Activated CD8-positive, alpha-beta memory T cell treated with anti-CD3 and anti-CD28 coated beads, Interleukin-2, amount 10 ng/mL, durations not matched to agents 7 days and 5 days (primary cell): Measurements from ENCODE around the gene DBT. TPM values are rescaled to one million over a fixed set of nuclear protein-coding genes. Genes with fewer than 3 reads are reported as not detected.
"Not testable (repeated sequence)": the region's sequence is repeated elsewhere in the genome, so short reads cannot be mapped to it uniquely, and the experiment has no call there.

Source experiments
- ATAC-seq: fragments of 150-1000 bp; cut with Tn5 transposase; one replicate; pipeline ENCODE4 v1.10.0; 2021; ENCODE audit warnings: moderate library complexity
- CTCF ChIA-PET: fragments of 350-600 bp; sonication (Branson Sonifier 250); formaldehyde crosslinking; loops from one replicate; lab custom pipeline; 2021; ENCODE audit warnings: antibody characterized with exemption; lab: Charles Lee
- DNase-seq: peaks from one replicate; pipeline ENCODE4 v3.0.0-alpha.2; 2020
- H3K27ac Mint-ChIP-seq: one replicate; pipeline ENCODE4 v1.8.0; 2021; ENCODE audit warnings: mild to moderate bottlenecking, mixed read lengths
- H3K27me3 Mint-ChIP-seq: one replicate; pipeline ENCODE4 v1.8.0; 2021; ENCODE audit warnings: mixed read lengths
- H3K36me3 Mint-ChIP-seq: one replicate; pipeline ENCODE4 v1.8.0; 2021; ENCODE audit warnings: mild to moderate bottlenecking, mixed read lengths
- H3K4me1 Mint-ChIP-seq: one replicate; pipeline ENCODE4 v1.8.0; 2021; ENCODE audit warnings: mixed read lengths
- H3K4me3 Mint-ChIP-seq: one replicate; pipeline ENCODE4 v1.8.0; 2021; ENCODE audit warnings: mild to moderate bottlenecking, moderate library complexity, mixed read lengths
- H3K9me3 Mint-ChIP-seq: one replicate; pipeline ENCODE4 v1.8.0; 2022; ENCODE audit warnings: low read depth, mixed read lengths
- total RNA-seq, 2 experiments: library from RNA; stranded (reverse); gene quantifications; one replicate each; pipeline ENCODE4 v1.2.3, GENCODE V29; 2021

DBT gene
- total RNA-seq, result 10 to 100 TPM; 11.2 to 13.2 TPM

DNA sequence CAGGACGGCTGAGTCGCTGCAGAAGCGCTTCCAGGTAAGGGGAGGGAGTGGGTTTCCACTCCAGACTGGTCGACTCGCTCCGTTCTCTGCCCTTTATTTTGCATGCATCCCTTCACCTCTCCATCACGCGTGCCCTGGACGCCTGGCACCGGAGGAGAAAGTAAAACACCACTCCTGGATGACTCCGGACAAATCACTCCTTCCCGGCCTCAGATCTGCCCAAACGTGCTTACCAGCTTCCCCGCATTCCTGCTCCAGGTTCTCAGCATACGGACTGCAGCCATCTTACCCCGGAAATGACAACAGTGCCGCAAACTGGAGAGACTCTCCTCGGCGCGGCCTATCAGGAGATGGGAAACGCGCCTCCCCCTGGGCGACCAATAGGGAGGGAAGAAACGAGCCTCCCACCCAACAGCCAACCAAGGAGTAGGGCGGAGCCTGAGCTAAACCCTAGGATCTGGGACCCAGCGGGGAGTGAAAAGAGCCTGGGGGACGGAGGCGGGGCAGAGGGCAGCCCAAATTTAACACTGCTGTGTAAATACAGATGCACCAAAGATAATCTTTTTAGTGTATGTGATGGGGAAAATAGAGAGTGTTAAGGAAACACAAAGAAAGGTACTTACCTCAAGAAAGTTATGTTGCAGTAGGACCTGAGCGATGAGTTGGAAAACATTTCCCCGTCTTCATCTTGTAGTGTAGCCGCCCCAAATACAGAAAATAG is at the start of gene DBT:
TSS of gene DBT (minus strand) at position 298 of the 721 bp plus-strand sequence. CDS start at position 284, 14 bp downstream.
- no peaks in the 10 kb centered on the region for H3K9me3 Mint-ChIP-seq
- peak; percentile 100 for ATAC-seq
- H3K27me3 Mint-ChIP-seq, result no peaks in the 10 kb centered on the region
- peak; percentile 97 for DNase-seq
- CTCF ChIA-PET, result interaction anchor here (1.0 to 4.4 kb wide), 6 partner anchors 16 to 210 kb away, joined by 3 to 21 read pairs (median 3); partner anchors contain the start of gene RTCA
- H3K27ac Mint-ChIP-seq, result peak within 1 kb of the TSS; percentile 17
- H3K4me3 Mint-ChIP-seq, result no peak within 1 kb of the TSS
- peaks cover 2% of the 10 kb centered on the region for H3K36me3 Mint-ChIP-seq
- H3K4me1 Mint-ChIP-seq, result peaks cover 13% of the 10 kb centered on the region

DNA sequence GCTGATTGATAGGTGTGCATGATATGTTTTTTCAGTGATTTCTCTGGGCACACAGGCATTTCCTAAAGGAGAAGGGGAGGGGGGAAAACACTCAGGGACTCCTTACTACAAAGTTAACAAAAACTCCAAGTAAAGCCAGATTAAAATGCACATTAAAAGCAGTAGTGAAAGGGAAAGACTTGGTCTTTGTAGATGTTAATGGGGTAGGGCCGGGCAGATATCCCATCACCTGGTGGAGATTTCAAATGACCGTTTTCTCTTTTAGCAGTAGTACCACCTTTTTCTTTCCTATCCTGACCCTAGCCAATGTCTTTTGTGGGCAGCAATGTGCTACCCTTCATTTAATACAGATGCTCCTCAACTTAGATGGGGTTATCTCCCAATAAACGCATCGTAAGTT is 48.9 kb upstream of the DBT start:
- Mint-ChIP-seq H3K4me1 (peaks cover 23% of the 10 kb centered on the region), H3K36me3 (peaks cover 13% of the 10 kb centered on the region), H3K9me3 (no peaks in the 10 kb centered on the region), H3K27ac (no peak overlapping the region), H3K4me3 (no peak overlapping the region), H3K27me3 (no peaks in the 10 kb centered on the region)
- CTCF ChIA-PET, result interaction anchor here (0.6 kb wide), 1 partner anchor 33 kb away, joined by 3 read pairs; no protein-coding TSS in a partner anchor
- no peak for ATAC-seq
- no peak for DNase-seq

DNA sequence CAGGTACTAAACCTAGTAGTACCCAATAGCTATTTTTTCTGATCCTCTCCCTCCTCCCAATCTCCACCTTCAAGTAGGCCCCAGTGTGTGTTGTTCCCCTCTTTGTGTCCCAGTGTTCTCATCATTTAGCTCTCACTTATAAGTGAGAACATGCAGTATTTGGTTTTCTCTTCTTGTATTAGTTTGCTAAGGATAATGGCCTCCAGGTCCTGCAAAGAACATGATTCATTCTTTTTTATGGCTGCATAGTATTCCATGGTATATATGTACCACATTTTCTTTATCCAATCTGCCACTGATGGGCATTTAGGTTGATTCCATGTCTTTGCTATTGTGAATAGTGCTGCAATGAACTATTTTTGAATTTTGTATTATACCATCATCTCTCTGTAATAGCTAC is 47.4 kb upstream of the DBT start:
- CTCF ChIA-PET, DNase-seq, H3K9me3 Mint-ChIP-seq, H3K4me3 Mint-ChIP-seq, H3K27ac Mint-ChIP-seq, H3K27me3 Mint-ChIP-seq, ATAC-seq: not testable (repeated sequence)
- Mint-ChIP-seq H3K36me3 (peaks cover 25% of the 10 kb centered on the region), H3K4me1 (peaks cover 29% of the 10 kb centered on the region)

DNA sequence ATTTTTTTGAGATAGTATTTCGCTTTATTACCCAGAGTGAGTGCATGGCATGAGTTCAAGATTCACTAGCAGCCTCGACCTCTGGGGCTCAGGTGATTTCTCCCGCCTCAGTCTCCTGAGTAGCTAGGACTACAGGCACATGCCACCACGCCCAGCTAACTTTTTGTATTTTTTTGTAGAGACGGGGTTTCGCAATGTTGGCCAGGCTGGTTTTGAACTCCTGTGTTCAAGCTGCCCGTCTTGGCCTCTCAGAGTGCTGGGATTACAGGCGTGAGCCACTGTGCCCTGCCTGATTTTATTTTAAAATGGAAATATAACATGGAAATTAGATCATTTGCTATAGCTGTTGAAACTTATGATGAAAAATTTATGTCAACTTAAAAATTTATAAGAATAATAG is 46.5 kb upstream of the DBT start:
- H3K27me3 Mint-ChIP-seq, result no peaks in the 10 kb centered on the region
- no peak overlapping the region for H3K27ac Mint-ChIP-seq
- CTCF ChIA-PET, result no interaction called here
- H3K4me1 Mint-ChIP-seq, result peaks cover 29% of the 10 kb centered on the region
- DNase-seq, result no peak
- H3K9me3 Mint-ChIP-seq, result no peaks in the 10 kb centered on the region
- ATAC-seq, result no peak
- H3K4me3 Mint-ChIP-seq, result no peak overlapping the region
- H3K36me3 Mint-ChIP-seq, result peaks cover 28% of the 10 kb centered on the region

DNA sequence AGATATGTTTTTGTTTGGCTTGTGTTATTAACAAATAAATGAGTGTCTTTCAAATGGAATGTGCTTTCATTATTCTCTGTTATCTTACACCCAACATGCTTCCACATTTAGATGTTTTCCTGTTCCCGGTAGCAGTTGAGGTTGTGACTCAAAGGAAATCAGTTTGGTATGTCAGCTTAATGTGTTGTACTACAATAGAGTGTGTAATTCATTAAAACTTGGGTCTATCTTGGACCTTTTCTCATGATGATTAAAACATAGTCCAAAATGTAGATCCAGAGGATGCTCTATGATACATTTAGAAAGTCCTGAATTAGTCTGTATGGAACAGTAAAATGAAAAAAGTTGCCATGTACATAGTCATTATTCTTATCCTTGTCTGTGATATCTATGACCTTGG is 43.1 kb upstream of the DBT start:
- no peak for ATAC-seq
- H3K4me3 Mint-ChIP-seq, result no peak overlapping the region

DNA sequence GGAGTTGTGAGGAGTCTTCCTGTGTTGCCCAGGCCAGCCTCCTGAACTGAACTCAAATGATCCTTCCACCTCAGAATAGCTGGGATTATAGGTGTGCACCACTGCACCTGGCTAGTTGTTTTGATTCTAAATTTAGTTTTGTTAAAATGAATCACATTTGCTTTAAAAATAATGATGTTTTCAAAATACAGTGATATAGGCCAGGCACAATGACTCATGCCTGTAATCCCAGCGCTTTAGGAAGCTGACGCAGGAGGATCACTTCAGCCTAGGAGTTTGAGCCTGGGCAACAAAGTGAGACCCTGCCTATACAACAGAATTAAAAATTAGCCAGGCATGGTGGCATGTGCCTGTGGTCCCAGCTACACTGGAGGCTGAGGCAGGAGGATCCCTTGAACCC is 40.7 kb upstream of the DBT start:
- Mint-ChIP-seq H3K4me1 (peaks cover 7% of the 10 kb centered on the region), H3K36me3 (peaks cover 42% of the 10 kb centered on the region), H3K4me3 (no peak overlapping the region), H3K27ac (no peak overlapping the region), H3K9me3 (no peaks in the 10 kb centered on the region), H3K27me3 (no peaks in the 10 kb centered on the region)
- no peak for DNase-seq
- CTCF ChIA-PET, result interaction anchor here (1.0 to 1.4 kb wide), 3 partner anchors 16 to 165 kb away, joined by 4 to 6 read pairs (median 4); no protein-coding TSS in a partner anchor
- ATAC-seq, result no peak

More for the DNA sequence above, 43.1 kb upstream of the DBT start:
- CTCF ChIA-PET, result no interaction called here
- Mint-ChIP-seq H3K27me3 (no peaks in the 10 kb centered on the region), H3K27ac (no peak overlapping the region), H3K36me3 (peaks cover 35% of the 10 kb centered on the region), H3K9me3 (no peaks in the 10 kb centered on the region), H3K4me1 (peaks cover 8% of the 10 kb centered on the region)
- DNase-seq, result no peak

DNA sequence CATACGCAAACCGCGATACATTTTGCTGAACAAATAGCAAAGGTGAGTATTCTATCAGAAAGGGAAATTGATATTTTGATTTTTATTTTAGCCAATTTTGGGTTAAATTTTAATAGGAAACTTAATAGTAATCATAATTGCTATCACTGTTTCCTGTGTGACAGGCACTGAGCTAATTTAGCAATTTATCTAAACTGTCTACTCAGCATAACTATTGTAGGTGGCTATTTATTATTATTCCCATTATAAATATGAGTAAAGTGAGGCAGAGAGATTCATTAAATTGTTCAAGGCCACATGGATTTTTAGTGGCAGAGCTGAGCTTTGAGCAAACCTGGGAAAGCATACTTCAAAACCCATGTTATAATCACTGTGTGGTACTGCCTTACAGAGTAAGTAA is 37.5 kb upstream of the DBT start:
- Mint-ChIP-seq H3K9me3 (no peaks in the 10 kb centered on the region), H3K27ac (no peak overlapping the region), H3K4me1 (peaks cover 2% of the 10 kb centered on the region), H3K27me3 (no peaks in the 10 kb centered on the region), H3K36me3 (peaks cover 43% of the 10 kb centered on the region), H3K4me3 (no peak overlapping the region)
- CTCF ChIA-PET, result interaction anchor here (1.4 kb wide), 1 partner anchor 174 kb away, joined by 4 read pairs; no protein-coding TSS in a partner anchor
- ATAC-seq, result no peak
- no peak for DNase-seq

DNA sequence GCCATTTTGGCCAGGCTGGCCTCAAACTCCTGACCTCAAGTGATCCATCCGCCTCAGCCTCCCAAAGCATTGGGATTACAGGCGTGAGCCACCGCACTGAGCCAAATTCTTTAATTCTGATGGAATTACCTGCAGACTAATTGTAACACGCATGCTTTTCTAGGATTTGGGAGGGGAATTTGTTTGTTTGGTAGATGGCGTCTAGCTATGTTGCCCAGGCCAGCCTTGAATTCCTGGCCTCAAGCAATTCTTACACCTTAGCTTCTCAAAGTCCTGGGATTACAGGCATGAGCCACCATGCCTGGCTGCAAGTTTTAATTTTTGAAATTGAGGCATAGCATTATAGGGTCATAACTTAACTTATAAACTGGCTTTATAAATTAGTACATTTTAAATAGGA is 35.0 kb upstream of the DBT start:
- Mint-ChIP-seq H3K4me3 (no peak overlapping the region), H3K9me3 (no peaks in the 10 kb centered on the region), H3K4me1 (peaks cover 11% of the 10 kb centered on the region), H3K27me3 (no peaks in the 10 kb centered on the region), H3K27ac (no peak overlapping the region), H3K36me3 (peaks cover 48% of the 10 kb centered on the region)
- CTCF ChIA-PET, result no interaction called here
- ATAC-seq, result no peak
- DNase-seq, result no peak

DNA sequence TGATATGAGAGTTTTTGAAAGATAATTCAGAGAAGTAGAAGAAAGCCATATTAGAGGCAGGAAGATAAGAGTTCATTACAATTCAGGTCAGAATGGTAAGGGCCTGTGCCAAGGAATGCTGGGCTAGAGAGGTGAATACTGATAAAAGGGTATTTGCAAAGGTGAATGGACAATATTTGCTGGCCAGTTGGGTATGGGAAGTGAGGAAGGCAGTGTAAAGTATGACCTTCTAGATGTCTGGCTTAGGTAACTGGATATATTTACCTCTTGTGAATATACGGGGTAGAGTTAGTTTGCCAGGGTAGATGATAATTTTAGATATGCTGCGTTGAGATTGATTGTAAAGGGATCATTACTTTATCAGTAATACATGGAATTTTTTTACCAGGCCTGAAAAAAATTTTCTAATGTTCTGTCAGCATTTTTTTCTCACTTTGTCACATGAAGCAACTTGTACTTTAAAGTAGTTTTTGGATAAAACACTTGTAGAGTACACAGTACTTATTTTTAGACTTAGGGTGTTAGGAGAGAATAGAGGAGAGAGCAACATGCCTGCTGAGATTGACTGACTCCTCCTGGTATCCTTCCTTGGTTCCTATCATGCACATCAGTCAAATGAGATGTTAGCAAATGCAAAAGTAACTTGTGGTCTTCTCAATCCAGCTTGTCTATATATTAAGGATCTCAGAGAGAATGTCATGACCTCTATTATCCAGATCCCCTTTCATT is 30.5 kb upstream of the DBT start:
- peaks cover 18% of the 10 kb centered on the region for H3K4me1 Mint-ChIP-seq
- H3K27ac Mint-ChIP-seq, result no peak overlapping the region
- DNase-seq (no peak), ATAC-seq (no peak)
- peaks cover 66% of the 10 kb centered on the region for H3K36me3 Mint-ChIP-seq
- no peaks in the 10 kb centered on the region for H3K9me3 Mint-ChIP-seq
- no peaks in the 10 kb centered on the region for H3K27me3 Mint-ChIP-seq
- CTCF ChIA-PET, result interaction anchor here (0.8 kb wide), 1 partner anchor 179 kb away, joined by 3 read pairs; no protein-coding TSS in a partner anchor
- no peak overlapping the region for H3K4me3 Mint-ChIP-seq

DNA sequence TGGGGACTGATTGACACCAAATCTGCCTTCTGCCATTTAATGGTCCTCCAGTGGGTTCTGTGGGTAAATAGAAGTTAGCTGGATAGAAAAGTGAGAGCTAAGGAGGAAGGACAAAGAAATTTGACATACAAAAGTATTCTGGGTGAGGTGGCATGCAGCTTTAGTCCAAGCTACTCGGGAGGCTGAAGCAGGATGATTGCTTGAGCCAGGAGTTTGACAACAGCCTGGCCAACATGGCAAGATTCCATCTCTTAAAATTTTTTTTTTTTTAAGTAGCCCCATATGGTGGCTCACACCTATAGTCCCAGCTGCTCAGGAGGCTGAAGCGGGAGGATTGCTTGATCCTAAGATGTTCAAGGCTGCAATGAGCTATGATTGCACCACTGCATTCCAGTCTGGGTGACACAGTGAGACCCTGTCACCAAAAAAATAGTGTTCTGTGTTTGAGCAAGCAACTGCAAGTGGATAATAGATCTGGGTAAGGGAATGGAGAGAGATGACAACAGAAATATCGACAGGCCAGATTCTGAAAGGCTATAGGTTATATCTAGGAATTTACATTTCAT is 29.8 kb upstream of the DBT start:
- CTCF ChIA-PET, result interaction anchor here (0.8 to 2.3 kb wide), 2 partner anchors 10 to 180 kb away, joined by 3 to 5 read pairs; no protein-coding TSS in a partner anchor
- peaks cover 20% of the 10 kb centered on the region for H3K4me1 Mint-ChIP-seq
- no peak overlapping the region for H3K4me3 Mint-ChIP-seq
- no peaks in the 10 kb centered on the region for H3K27me3 Mint-ChIP-seq
- H3K27ac Mint-ChIP-seq, result no peak overlapping the region
- no peaks in the 10 kb centered on the region for H3K9me3 Mint-ChIP-seq
- ATAC-seq (no peak), DNase-seq (no peak)
- H3K36me3 Mint-ChIP-seq, result peaks cover 67% of the 10 kb centered on the region

DNA sequence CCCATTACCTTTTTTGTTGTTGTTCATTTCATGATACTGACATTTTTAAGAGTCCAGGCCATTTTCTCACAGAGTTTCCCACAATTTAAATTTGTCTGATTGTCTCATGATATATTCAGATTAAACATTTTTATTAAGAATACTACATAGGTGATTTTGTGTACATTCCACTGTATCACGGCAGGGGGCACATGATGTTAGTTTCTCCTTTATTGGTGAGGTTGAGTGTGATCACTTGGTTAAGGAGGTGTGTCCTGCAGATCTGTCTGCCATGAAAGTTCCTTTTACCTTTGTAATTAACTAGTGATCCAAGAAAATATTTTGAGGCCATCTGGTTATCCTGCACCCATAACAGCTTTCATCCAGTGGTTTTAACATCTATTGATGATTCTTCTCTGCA is 28.2 kb upstream of the DBT start:
- CTCF ChIA-PET, result interaction anchor here (1.1 to 2.3 kb wide), 2 partner anchors 8 to 183 kb away, joined by 3 to 5 read pairs; no protein-coding TSS in a partner anchor
- no peaks in the 10 kb centered on the region for H3K27me3 Mint-ChIP-seq
- H3K27ac Mint-ChIP-seq, result no peak overlapping the region
- ATAC-seq (peak; percentile 47), DNase-seq (no peak)
- H3K9me3 Mint-ChIP-seq, result no peaks in the 10 kb centered on the region
- no peak overlapping the region for H3K4me3 Mint-ChIP-seq
- H3K4me1 Mint-ChIP-seq, result peaks cover 24% of the 10 kb centered on the region
- peaks cover 72% of the 10 kb centered on the region for H3K36me3 Mint-ChIP-seq

DNA sequence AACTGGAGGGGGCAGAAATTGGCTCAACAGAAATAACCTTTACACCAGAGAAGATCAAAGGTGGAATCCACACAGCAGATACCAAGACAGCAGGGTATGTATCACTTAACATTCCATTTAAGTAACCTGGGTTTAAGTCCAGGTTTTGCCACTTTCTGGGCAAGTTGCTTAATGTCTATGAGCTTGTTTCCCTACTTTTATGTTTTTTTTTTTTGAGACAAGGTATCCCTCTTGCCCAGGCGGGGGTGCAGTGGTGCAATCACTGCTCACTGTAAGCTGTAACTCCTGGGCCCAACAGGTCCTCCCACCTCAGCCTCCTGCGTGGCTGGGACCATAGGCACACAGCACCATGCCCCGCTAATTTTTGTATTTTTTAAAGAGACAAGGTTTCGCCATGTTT is 18.6 kb upstream of the DBT start:
- Mint-ChIP-seq H3K4me1 (peaks cover 45% of the 10 kb centered on the region), H3K4me3 (peak overlapping the region; percentile 94), H3K27ac (peak overlapping the region; percentile 96), H3K36me3 (peaks cover 51% of the 10 kb centered on the region), H3K27me3 (no peaks in the 10 kb centered on the region), H3K9me3 (no peaks in the 10 kb centered on the region)
- no peak for ATAC-seq
- DNase-seq, result no peak
- CTCF ChIA-PET, result interaction anchor here (0.8 to 2.9 kb wide), 5 partner anchors 15 to 191 kb away, joined by 3 to 7 read pairs (median 4); no protein-coding TSS in a partner anchor

DNA sequence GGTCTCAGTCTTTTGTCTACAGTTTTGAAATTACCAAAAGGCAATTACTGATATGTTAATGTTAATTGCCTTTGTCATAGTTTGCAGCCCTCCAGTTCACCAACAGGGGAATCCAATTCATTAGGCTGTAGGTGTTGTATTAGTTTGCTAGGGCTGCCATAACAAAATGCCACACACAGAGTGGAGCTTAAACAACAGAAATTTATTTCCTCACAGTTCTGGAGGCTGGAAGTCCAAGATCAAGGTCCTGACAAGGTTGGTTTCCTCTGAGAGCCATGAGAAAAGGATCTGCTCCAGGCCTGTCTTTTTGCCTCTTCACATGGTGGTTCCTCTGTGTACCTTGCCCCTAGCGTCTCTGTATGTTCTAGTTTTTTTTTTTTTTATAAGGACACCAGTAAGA is 17.6 kb upstream of the DBT start:
- Mint-ChIP-seq H3K36me3 (peaks cover 55% of the 10 kb centered on the region), H3K9me3 (no peaks in the 10 kb centered on the region), H3K27me3 (no peaks in the 10 kb centered on the region), H3K4me1 (peaks cover 44% of the 10 kb centered on the region), H3K4me3 (peak overlapping the region; percentile 94), H3K27ac (peak overlapping the region; percentile 96)
- DNase-seq, result no peak
- no peak for ATAC-seq
- CTCF ChIA-PET, result interaction anchor here (1.0 to 3.3 kb wide), 8 partner anchors 16 to 501 kb away, joined by 3 to 21 read pairs (median 4); partner anchors contain the start of genes DBT and FRRS1
